HPDE6-E6E7 (cell line): ENCODE data around the gene LRRC49.

Source experiments
- DNase-seq: peaks from one replicate; pipeline ENCODE4 v3.0.0; 2011; ENCODE audit warnings: missing footprints; ENCODE audit errors: extremely low spot score

Gene LRRC49

GRCh38 chr15:71052356-71052755 is 159.7 kb downstream of the LRRC49 start:
- DNase-seq: no peak

GRCh38 chr15:71054286-71054952 is 161.8 kb downstream of the LRRC49 start:
- no peak for DNase-seq

GRCh38 chr15:71055461-71055860 is 162.8 kb downstream of the LRRC49 start:
- DNase-seq: no peak

GRCh38 chr15:71056111-71056510 is 163.5 kb downstream of the LRRC49 start:
- DNase-seq: no peak

GRCh38 chr15:71057143-71057542 is 164.5 kb downstream of the LRRC49 start:
- no peak for DNase-seq

- no peak for DNase-seq
Measured at GRCh38 chr15:71057581-71057980, 165.0 kb downstream of the LRRC49 start.

- no peak for DNase-seq
Measured at GRCh38 chr15:71060983-71061382, 168.4 kb downstream of the LRRC49 start.

- DNase-seq: no peak
Measured at GRCh38 chr15:71066983-71067382, 174.4 kb downstream of the LRRC49 start.

GRCh38 chr15:71069693-71070092 is 177.1 kb downstream of the LRRC49 start:
- DNase-seq: no peak

GRCh38 chr15:71071529-71071928 is 178.9 kb downstream of the LRRC49 start:
- no peak for DNase-seq

GRCh38 chr15:71072423-71072822 is 179.8 kb downstream of the LRRC49 start:
- DNase-seq: no peak

- DNase-seq: no peak
Measured at GRCh38 chr15:71078506-71079207, 186.0 kb downstream of the LRRC49 start.

GRCh38 chr15:71079208-71080044 is 186.8 kb downstream of the LRRC49 start:
- DNase-seq: no peak

- no peak for DNase-seq
Measured at GRCh38 chr15:71080166-71080565, 187.5 kb downstream of the LRRC49 start.

- no peak for DNase-seq
Measured at GRCh38 chr15:71080705-71081104, 188.1 kb downstream of the LRRC49 start.

GRCh38 chr15:71082803-71083202 is 190.2 kb downstream of the LRRC49 start:
- no peak for DNase-seq

- no peak for DNase-seq
Measured at GRCh38 chr15:71083349-71083748, 190.7 kb downstream of the LRRC49 start.

- no peak for DNase-seq
Measured at GRCh38 chr15:71084264-71084663, 191.6 kb downstream of the LRRC49 start.

GRCh38 chr15:71085809-71086208 is 193.2 kb downstream of the LRRC49 start:
- no peak for DNase-seq

GRCh38 chr15:71088155-71088554 is 195.5 kb downstream of the LRRC49 start:
- no peak for DNase-seq

GRCh38 chr15:71088683-71089082 is 196.1 kb downstream of the LRRC49 start:
- no peak for DNase-seq

- DNase-seq: no peak
Measured at GRCh38 chr15:71089801-71090200, 197.2 kb downstream of the LRRC49 start.

GRCh38 chr15:71091601-71092000 is 199.0 kb downstream of the LRRC49 start:
- DNase-seq: no peak
